Esophagus muscularis mucosa (tissue), 3 donors: ENCODE measurements around the gene OGFOD3.

Experiments used
- POLR2A ChIP-seq: fragments of 450-650 bp; IDR thresholded peaks from one replicate; pipeline ENCODE4 v1.6.1; 2017; ENCODE audit warnings: antibody characterized with exemption, moderate library complexity, mild to moderate bottlenecking, low read depth
- POLR2AphosphoS5 ChIP-seq, 2 donors: sonication (generic); formaldehyde crosslinking; IDR thresholded peaks; one replicate each; pipeline ENCODE4 v1.6.1; 2017; ENCODE audit warnings: antibody characterized with exemption in 2 of 2
- TF ChIP-seq, protein P1 (sequence below), 3 experiments: fragments of 200-600 bp in 2 of 3; fragments of 450-650 bp in 1 of 3; sonication (generic) in 2 of 3; IDR thresholded peaks; one replicate each; pipeline ENCODE4 v1.5.1; 2017 to 2019; ENCODE audit warnings: antibody characterized with exemption in 3 of 3, mild to moderate bottlenecking in 2 of 3, moderate library complexity in 1 of 3

DNA sequence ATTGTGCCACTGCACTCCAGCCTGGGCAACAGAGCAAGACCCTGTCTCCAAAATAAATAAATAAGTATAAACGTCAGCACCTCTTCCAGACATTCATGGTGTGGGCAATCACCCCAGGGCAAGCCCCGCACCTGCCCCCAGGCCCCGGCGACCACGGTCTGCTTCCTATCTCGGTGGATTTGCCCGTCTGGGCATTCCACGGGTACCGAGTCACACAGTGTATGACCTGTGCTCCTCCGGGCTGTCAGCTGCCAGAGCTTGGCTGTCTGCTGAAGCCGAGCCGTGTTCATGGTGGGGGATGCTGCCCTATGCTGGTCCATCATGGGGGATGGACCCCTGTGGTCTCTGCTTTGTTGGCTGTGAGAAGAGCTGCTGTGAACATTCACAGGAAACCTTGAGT lies 16.7 kb upstream of the OGFOD3 start:
- TF ChIP-seq, protein P1, sequence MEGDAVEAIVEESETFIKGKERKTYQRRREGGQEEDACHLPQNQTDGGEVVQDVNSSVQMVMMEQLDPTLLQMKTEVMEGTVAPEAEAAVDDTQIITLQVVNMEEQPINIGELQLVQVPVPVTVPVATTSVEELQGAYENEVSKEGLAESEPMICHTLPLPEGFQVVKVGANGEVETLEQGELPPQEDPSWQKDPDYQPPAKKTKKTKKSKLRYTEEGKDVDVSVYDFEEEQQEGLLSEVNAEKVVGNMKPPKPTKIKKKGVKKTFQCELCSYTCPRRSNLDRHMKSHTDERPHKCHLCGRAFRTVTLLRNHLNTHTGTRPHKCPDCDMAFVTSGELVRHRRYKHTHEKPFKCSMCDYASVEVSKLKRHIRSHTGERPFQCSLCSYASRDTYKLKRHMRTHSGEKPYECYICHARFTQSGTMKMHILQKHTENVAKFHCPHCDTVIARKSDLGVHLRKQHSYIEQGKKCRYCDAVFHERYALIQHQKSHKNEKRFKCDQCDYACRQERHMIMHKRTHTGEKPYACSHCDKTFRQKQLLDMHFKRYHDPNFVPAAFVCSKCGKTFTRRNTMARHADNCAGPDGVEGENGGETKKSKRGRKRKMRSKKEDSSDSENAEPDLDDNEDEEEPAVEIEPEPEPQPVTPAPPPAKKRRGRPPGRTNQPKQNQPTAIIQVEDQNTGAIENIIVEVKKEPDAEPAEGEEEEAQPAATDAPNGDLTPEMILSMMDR (IDR thresholded peaks at IDR 0.05) = no peak
- TF ChIP-seq POLR2A = no peak
- no peak for TF ChIP-seq POLR2AphosphoS5 (IDR thresholded peaks at IDR 0.05)
